GM18520 (cell line): ENCODE measurements around the gene YAP1.

Experiments used
- ATAC-seq: cut with Tn5 transposase; IDR thresholded peaks from one replicate; pipeline ENCODE4 v1.9.1; 2021; ENCODE audit not compliant: unreplicated experiment

The YAP1 gene

DNA sequence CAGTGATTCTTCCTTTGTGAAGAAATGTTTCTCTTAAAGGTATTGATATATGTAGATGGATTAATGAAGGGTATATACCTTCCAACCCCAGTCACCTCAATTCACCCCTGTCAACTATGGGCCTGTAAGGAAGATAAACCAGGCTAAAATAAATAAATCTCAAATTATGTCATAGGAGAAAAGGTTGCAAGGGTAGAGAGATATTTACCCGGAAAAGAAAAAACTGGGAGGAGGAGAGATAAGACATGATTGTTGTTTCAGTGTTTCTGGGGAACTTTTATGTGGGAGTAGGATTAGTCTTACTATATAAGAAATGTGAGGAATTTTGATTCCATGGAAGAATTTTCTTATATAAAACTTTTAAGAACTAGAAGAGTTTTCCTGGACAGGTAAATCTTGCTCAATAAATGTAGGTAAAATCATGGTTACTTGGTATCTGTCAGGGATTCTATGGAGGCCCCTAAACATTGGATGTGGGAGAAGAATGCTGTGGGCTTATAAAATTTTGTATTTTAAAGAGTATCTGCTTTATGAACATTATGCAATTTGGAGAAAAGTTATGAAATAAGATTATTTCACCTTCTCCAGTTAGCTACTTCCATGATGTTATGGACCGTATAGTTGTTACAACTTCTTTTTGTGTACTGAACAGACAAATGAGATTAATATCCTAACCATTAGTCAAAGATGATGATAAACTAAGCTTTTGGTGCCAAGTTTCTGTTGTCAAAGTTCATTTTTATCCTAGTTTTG is 6.4 kb downstream of the YAP1 start:
- ATAC-seq, result no peak

GRCh38 chr11:102117472-102118113 is 7.3 kb downstream of the YAP1 start:
- no peak for ATAC-seq

- ATAC-seq, result no peak
Observed at GRCh38 chr11:102118937-102119336, 8.7 kb downstream of the YAP1 start.

DNA sequence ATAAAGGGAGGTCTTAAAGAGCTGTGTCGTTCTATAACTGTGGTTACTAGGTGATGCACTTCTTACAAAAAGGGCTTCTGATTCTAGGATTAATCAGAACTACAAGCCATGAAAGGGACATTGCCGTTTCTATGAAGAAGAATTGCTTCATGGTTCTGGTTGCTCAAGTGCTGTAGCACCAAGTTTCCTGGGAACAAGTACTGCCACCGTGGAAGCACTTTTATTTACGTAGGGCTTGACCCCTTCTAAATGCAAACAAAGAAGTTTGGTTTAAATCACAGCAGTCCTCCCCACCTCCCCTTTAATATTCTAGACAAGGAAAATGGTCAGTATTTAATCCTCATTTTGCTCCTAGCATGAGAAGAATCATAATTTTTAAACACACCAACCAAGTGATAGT is 9.8 kb downstream of the YAP1 start:
- no peak for ATAC-seq

- no peak for ATAC-seq
Observed at GRCh38 chr11:102120437-102120973, 10.3 kb downstream of the YAP1 start.

- ATAC-seq, result no peak
Observed at GRCh38 chr11:102121329-102121728, 11.1 kb downstream of the YAP1 start.

- no peak for ATAC-seq
Observed at GRCh38 chr11:102134597-102134996, 24.4 kb downstream of the YAP1 start.

- ATAC-seq, result no peak
Observed at GRCh38 chr11:102135256-102135655, 25.0 kb downstream of the YAP1 start.

DNA sequence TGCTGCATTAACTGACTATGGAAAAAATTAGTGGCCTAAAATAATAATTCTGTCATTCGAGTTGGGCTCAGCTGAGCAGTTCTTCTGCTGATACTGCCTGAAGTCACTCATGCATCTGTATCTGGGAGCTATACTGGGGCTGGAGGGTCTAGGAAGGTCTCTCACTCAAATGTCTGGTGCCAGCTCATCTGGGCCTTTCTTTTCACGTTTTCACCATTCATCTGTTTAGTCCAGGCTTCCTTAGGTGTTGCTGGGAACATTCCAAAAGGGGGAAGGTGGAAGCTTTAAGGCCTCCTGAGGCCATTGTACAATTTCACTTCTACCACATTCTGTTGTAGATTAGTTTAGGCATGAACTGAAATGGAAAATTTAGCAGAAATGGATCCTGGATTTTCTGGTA is 28.0 kb downstream of the YAP1 start:
- no peak for ATAC-seq

GRCh38 chr11:102138670-102139069 is 28.4 kb downstream of the YAP1 start:
- no peak for ATAC-seq

DNA sequence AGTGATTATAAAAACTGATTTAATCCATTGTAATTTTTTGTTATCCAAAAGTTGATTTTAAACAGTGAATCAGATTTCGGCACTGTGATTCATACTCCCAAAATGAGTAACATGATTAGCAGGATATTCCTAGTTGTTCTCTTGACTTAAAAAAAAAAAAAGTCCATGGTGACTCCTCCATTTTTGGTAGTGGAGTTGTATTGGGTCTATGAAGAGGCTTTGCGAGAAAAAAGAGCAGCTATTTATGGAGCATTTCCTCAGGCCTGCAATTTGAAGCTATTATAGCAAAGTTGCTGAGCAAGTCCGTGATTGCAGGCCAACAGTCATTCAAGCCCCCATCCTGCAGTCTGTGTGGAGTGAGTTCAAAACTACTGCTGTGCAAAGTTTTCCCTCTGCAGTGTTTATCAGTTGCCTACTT is 28.8 kb downstream of the YAP1 start:
- no peak for ATAC-seq

GRCh38 chr11:102142333-102142732 is 32.1 kb downstream of the YAP1 start:
- no peak for ATAC-seq

DNA sequence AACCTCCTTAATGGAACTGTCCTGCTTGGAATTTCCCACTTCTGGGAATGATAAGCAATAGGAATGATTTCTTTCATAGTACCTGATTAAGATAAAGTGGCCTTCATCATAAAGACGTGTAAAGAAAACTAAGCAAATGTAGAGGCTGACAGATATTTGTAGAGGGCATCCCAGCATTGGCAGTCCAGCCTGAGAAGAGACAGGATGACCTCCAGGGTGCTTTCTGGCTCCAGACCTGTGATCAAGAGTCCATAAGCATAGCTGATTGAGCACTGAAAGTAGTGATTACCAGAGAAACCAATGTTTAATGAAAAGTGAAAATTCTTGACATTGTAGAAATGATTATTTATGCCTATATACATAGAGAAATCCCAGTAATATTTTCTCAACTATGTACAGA is 33.6 kb downstream of the YAP1 start:
- ATAC-seq, result no peak

DNA sequence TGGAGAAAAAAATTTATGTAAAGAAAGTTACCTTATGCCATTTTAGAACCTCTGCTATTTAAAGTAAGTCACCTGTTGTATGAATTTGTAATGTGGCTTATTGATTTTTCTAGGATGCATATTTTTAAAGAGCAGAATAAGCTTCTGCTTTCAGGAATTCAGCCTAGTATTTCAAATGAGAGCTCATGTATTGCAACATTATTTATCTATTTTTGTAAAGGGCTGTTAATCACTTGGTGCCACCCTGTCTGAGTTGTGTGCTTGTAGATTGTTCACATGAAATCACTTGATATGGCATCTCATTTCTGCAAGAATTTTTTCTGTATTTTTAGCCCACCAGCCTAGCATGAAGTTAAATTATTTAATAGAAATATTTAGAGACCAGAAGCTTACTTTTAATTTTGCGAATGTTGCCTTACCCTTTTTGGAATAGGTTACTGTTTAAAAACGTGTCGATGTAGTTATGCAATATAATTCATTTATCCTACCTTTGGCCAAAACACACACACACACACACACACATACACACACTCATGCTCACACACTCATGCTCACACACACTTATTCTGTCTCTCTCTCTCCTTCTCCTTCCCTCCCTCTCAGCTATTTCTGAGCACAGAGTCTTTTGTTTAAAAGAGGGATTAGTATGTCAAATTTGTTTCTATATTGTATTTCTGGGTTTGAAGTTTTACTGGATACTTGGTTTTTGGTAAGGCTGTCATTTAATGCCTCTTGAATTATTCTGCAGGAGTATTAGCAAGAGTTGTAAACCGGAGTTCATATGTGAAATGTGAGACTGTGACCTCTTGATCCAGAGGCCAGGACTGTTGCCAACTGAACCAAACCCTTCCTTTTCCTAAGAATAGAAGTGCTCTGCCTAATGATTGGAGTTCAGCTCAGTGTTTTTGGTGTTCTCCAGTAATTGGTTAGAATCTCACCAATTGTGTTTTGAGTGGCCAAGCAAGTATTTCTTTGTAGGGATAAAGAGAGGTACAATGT is 34.4 kb downstream of the YAP1 start:
- no peak for ATAC-seq

GRCh38 chr11:102147015-102147414 is 36.8 kb downstream of the YAP1 start:
- no peak for ATAC-seq

DNA sequence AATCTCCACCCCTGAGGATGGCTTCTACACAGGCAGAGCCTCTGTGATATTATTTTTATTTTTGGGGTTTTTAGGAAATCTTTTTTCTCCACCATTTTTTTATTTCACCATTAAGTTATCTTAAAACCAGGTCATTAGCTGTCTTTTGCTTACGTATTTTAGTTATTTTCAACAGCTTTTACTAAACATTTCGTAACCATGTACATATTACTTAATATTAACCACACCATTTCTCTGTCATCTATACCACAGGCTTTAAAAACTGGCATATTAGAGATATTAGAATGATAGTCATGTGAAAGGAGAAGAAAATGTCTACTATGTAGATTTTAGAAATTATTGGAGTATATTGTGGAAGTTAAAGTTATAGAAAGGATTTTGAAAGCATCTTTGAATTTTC is 37.4 kb downstream of the YAP1 start:
- ATAC-seq, result no peak

DNA sequence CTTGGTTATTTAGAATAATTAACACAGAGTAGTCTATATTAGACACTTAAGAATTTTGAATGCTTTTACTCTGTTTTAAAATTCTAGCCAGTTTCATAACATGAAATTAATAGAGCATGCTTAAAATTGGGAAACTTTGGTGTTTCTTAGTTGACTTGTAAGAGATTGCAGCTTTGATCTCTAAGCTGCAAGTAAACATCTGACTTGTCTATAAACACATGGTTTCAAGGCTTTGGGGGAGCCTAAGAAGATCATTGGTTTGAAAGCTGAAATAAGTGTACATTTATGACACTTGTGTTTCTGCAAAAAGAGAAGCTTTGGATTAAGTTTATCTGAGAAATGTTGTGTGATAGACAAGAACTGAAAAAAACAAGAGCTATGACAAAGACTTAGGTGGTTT is 37.8 kb downstream of the YAP1 start:
- no peak for ATAC-seq

- ATAC-seq, result no peak
Observed at GRCh38 chr11:102151784-102152525, 41.7 kb downstream of the YAP1 start.

DNA sequence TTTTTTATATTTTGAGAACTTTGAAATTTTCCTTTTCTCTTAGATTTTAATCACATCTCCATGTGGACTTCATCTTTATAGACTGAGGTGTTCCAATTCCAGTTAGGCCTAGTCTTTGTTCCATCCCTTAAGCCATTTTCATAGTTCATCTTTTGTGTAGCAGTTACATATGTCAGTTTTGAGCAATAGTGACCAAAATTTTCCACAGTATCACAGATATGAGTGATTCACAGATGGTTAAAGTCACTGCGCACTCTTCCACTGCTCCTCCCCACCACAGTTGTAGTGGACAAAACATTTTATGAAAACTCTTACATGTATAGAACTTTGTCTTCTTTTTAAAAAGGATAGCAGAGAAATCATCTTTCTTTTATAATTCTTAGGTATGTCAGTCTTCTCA is 42.8 kb downstream of the YAP1 start:
- ATAC-seq, result no peak

GRCh38 chr11:102154806-102155205 is 44.6 kb downstream of the YAP1 start:
- ATAC-seq, result no peak

- no peak for ATAC-seq
Observed at GRCh38 chr11:102155676-102156075, 45.4 kb downstream of the YAP1 start.
